Hepatic stellate cell (primary cell): ENCODE data around the gene CDKAL1.

Source experiments
- DNase-seq: peaks from one replicate; pipeline ENCODE4 v3.0.0; 2011; ENCODE audit warnings: low spot score

The CDKAL1 gene

DNA sequence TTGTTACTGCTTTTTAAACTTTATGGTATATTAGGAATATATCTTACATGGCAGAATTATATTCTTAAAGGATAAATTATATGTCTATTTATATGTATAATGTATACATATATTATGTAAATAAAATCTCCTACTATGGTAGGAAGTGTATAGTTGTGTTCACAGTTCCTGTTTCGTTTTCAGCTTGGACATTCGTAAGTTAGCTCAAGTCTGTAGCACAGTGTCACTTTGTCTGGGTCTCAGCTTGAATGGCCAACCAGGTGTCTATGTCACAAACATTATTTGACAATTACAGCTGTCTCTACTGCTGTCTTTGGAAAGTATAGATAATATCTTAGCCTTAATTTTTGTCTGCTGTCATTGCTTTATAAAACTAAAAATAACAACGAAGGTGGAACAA, 303.9 kb downstream of the CDKAL1 start:
- DNase-seq: no peak

DNA sequence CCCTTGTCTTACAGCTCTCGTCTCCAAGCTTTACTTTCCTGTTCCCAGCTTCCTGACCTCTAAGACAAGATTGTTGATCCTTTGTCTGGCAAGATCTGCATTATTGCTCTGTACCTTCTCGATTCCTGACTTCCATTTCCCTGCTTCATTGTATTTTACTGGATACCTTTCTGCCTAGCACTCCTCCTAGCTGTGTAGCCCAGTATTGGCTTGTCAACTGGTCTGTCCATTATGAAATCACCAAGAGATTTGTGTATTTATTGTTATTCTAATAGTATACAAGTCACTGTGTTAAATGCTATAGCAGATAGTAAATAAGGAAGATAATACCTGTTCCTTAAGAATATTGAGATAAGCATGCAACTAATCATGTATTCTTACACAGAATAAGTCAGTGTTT, 305.4 kb downstream of the CDKAL1 start:
- DNase-seq: no peak

DNA sequence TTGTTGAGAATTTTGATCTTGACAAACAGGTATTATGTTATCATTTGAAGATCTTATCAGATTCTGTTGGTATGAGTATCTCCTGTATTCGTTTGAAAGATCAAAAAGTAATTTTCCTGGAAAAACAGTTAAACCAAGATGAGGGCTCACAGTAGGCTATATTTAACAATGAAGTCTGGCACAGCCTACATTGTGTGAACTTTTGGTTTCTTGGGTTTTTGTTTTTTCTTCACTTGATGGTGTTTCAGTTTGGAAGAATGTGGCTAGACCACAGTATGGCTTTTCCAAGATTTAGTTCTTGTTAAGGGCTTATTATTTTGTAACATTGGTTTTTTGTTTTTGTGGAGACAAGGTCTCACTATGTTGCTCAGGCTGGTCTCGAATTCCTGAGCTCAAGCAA, 306.4 kb downstream of the CDKAL1 start:
- DNase-seq: peak; percentile 2

DNA sequence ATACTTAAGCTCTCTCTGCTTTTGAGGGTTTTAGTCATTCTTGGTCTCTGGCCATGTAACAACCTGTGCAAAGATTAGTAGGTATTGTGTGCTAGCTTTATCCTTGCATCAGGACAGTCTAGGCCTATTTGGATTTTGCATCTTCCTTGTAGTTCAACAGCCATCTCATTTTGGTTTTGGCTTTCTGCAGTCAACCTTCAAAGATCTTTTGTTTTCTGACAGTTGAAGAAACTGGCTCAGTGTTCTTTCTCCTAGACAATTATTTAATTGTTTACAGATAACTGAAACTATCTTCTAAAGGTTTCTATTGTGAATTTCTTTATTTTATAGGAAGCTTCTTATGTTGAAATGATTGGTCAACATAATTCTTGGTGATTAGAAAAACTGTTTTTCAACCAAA, 307.5 kb downstream of the CDKAL1 start:
- no peak for DNase-seq

DNA sequence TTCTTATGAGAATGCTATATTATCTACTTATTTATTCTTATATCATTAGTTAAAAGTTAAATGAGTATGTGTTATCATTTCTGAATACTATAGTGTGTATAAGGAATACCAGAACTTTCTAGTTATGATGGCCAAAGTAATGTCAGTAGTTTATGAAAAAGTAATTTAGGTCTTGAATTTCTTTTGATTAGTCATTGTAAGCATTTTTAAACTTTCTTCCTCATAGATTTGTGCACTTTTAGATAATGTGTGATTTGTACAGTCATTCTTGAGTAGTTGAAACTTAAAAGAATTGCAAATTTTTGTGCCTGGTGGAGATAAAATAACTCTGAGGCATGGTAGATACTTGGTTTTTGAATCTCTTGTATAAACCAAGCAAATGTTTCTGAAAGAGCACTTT, 311.3 kb downstream of the CDKAL1 start:
- DNase-seq: no peak

DNA sequence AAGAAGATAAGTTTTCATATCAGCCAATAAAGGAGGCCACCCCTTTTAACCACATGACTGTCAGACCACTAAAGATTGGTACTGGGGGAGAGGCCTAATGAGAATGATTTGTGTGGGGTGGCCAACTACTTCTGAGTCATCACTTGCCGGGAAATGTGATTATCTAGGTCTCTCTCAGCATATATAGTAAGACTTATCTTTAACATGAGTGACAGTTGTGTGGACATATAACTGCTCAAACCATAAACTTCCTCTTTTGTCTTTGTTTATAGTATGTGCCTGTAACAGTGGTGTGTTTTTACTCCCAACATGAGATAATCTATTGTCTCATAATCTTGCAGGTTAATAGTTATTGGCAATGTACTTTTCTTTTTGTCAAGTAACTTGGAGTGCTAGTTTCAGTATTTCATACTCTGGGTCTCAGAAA, 312.4 kb downstream of the CDKAL1 start:
- DNase-seq: no peak

DNA sequence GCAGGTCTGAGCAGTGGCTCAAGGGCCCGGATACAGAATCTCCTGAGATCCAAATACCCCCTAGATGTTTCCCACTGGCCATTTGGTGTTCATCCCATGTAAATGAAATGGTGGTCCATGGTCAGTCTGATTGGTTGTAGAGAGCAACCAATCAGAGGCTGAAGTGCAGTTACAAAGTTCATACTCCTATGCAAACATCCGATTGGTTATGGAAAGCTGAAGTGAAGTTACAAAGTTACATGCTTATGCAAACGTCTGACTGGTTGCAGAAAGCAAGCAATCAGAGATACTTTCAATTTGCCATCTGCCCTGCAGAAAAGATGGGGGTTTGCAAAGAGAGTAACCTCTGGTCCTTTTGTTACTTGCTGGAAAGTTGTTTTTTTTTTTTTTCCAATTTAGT, 313.6 kb downstream of the CDKAL1 start:
- no peak for DNase-seq

DNA sequence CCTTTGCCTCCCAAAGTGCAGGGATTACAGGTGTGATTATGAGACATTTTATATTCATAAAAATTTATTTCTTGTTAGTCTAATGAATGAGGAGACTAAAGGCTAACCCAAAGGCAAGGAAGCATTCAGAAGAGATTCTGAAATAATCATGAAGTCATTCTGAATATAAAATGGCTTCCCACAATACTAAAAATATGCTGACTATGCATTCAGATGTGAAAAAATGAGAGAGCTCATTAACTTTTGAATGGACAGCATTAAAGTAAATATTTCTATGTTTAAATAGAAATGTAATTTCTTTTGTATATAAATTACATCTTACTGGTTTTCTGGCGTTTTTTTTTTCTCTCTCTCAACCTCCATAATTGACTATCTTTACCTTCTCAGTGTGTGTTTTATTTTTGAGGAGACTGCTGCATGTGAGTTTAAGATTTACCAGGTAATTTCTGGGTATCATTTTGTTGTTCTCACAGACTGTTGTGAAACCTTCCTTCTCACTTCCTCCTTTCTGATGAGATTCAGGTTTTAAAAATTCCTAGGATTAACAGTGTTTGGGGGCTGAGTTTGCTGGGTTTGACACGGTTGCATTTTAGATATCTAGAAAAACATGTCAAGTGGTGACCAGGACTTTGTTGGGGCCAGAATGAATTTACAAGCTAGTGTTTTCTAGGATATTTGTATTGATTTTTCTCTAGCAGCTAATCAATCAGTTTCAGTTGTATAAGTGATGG, 316.6 kb downstream of the CDKAL1 start:
- no peak for DNase-seq

DNA sequence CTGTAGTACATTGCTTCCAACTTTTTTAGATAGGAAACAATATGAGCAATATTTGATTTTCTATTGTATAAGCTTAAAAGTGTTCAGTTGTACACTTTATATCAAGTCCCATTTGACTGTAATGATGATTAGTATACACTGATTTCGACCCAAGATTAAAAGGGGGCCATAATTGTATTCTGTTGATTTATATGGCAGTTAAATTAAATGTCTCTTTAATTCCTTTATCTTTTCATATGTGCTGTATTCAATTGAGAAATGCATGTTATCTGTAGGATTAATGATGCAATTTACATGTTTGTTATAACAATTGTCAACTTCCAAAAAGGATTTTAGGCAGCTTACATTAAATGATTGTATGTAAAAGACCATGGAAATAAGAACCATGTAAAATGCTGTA, 317.5 kb downstream of the CDKAL1 start:
- no peak for DNase-seq

DNA sequence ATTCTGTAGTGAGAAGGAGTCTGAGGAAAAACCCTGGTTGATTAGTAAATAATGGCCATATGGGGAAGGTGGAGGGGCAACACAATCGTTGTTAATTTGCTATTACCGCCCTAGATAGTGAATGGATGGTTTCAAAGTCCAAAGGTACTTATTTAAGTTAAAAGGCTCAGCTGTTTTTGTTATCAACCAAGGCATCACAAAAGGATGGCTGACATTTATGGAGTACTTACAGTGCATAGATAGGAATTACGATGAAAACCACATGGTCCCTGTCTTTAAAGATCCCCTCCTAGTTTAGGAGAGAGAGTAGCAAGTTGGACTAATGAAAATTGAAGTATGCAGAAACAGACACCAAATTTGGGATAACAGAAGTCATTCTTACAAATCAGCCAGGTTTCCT, 319.6 kb downstream of the CDKAL1 start:
- no peak for DNase-seq

DNA sequence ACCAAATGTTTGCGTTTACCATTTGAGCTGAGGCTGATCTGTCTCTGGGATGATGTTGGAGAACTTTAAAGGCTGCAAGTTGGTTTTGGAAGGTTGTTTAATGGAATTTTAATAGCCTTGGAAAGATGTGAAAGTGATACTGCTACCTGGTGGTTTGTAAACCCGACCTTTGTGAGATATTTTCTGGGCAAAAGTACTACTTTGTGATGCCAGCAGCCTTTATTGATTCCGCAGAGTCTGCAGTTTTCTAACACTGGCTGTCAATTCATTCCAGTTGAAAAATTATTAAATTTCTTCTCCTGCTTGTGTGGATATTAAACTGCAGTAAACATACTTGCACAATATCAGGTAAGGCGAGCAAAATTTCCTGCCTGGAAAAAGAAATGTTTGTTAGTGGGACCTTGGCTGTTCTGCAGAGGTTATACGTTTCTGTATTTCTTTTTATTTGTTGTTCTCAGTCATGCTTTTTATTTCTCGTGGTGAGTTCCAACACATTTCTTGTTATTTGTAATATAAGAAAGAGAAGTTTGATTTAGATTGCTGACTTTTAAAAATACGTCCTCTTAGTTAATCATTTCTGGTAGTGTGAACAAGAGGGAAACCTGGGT, 322.5 kb downstream of the CDKAL1 start:
- no peak for DNase-seq

DNA sequence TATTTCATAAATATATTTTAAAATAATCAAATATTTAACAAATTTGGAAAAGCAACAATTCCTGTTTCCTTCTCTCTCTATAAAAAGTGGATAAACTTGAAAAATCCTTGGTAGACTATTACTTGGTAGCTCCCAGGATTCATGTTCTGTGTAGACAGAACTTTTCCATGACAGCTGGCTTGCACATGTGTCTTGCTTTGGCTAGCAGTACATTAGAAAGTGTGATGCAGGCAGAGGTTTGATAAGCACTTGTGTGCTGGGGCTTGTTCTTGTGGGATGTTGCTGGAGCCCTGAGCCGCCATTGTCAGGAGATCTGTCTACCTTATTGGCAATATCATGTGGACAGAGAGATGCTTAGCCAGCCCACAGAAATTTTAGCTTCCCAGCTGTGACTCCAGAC, 327.2 kb downstream of the CDKAL1 start:
- DNase-seq: no peak

DNA sequence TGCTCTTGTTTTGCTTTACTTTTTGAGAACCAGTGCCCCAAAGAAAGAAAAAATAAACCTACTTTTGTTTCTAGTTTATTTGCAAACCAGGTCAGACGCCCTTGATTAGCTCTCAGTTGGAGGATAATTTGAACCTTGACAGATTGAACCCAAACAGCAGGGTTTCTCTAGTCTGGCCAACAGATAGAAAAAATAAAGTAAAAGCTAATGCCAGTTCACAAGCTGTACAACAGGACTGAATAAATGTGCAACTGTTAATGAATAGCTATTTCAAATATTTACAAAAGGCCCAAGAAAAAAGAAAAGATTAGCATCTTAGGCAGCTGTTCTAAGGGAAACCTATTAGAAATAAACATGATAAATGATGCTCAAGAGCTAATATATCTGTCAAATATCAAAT, 331.8 kb downstream of the CDKAL1 start:
- no peak for DNase-seq

DNA sequence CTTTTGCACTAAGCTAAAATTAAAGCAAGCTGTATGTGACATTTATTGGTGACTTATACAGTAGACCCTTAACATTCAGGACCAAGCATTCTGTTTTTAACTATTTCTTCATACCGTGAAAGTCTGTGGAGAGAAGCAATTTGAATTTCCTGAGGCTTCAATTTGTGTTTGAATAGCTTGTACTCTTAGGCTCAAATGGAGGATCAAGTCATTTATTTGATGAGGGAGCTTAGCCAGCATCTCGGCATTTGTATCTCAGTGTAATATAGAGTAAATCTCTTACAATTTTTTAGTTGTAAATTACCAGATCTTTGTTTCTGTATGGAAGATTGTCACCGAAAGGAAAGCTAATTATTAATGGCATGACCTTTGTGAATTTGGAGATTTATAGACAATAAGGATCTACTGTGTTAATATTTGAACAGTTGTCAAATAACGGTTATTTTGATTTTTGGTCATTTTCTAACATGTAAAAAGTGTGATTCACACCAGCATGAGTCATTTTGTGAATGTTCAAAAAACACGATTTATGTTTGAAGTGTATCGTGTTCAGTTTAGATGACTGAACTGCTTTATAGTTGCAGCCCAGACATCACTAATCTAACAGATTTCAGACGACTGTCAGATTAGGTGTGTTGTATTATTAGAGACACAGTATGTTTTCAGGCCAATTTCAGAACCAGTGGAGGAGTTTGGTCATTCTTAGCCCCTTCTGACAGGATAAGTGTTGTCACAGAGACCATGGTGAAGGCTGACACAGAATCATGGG, 332.9 kb downstream of the CDKAL1 start:
- DNase-seq: no peak

DNA sequence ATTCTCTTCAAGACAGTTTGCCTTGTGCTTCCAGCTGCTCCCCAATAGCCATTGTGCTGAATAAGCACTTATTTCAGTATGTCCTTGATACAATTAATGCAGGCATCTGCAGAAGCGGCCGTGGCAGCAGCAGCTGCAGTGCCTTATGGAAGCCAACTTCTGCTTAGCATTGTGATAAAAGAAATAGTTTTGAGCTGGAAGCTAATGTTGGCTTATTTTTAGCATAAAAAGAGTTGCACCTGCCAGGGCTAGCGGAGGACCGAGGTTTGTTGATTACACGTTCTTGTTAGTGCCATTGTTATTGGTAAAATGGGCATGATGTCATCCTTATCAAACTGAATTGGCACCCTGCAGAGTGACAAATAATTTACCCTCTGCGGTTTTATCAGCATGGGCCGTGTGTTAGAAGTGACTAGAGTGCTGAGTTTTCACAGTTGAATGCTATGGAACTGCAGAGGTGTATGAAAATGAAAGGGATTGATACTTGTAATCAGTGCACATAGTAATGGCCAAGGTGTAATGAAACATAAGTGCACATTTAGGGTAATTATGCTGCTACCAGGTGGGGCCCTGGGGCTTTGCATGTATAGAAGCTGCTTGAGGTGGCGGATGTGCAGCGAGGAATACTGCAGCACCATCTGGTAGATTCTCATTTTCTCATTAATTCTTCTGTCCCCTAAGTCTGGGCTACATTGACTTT, 334.3 kb downstream of the CDKAL1 start:
- no peak for DNase-seq

DNA sequence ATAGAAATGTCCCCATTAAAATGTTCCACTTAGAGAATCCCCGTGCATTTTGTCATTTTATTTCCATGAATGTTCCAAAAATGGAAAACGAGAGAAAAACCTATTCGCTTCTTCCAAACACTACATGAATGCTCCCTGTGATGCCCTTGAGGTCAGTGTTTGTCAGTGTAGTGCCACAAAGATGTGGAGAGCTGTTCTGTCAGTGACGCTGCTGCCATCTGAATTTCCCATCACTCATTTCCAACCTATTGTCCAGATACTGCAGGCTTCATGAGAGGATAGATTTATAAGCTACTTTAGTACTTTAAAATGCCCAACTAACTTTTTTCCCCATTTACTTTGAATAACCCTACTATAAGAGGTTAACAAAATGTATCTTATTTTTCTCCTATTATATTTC, 335.8 kb downstream of the CDKAL1 start:
- DNase-seq: no peak

DNA sequence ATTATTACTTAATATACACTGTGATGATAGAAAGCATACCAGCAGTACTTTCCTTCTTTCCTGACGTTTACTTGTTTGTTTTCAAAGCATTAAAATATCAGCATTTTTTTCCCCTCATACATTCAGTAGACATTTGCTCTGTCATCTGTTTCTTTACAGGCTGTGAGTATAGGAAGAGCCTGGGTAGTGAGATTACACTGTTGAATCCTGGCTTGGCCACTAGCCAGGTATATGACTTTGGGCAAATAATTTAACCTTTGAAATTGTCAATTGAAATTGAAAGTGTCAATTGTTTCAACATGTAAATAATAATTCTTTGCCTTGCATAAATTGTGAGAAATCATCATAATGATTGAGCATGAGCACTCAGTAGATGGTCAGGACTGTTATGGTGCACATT, 336.2 kb downstream of the CDKAL1 start:
- no peak for DNase-seq

DNA sequence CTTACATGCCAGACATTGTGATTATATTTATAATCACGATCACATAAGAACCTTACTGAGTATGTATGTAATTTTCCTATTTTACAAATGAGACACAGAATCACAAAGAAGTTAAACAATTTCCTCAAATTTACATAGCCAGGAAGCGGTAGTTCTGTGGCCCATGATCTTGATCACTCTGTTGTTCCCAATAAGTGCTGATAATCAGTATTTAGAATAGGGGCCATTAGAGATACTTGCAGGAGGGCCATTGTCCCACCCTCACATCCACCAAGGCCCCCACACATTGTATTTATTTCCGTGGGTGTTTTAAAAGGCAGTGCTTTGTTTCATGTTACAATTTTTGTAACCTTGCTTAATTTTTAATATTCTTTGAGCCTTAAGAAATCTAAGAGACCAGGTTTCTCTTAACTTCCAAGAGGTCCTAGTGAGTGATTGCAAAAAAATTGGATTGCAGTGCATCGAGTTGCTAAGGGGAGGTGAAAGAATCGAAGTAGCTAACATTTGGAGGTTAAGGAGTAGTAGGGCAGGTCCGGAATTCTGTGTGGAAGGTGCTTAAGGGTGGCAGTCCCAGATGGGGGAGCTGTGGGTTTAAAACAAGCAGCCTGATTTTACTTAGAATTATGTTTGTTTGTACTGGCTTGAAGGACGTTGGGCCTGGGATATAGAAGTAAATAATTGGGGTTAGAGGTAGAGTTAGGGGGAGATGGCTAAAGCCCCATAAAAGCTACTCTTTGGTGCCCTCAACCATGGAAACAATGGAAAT, 339.4 kb downstream of the CDKAL1 start:
- DNase-seq: no peak

DNA sequence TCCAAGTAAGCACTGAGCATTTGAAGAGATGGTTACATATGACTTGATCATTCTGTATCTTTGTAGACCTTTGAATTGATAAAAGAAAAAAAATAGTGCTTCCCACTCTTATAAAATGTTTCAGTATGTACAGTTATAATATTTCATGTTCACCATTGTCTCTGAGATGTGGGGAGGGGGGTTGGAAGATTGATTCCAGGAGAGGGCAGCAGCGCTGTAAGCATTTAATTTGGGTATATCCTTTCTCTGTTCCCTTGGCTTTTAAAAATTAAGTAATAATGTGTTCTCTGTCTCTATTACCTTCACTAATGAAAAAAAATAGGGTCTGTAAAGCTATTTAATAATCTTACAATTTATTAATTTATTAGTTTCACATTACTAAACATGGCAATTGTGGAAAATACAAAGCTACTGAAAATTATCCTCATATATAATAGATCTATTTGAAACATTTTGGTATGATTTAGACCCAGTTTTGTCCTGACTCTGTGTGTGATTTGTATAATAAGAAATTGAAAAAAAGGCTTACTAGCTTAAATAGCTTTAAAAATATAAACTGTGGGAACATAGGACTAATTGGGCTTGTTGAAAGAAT, 341.2 kb downstream of the CDKAL1 start:
- DNase-seq: no peak

DNA sequence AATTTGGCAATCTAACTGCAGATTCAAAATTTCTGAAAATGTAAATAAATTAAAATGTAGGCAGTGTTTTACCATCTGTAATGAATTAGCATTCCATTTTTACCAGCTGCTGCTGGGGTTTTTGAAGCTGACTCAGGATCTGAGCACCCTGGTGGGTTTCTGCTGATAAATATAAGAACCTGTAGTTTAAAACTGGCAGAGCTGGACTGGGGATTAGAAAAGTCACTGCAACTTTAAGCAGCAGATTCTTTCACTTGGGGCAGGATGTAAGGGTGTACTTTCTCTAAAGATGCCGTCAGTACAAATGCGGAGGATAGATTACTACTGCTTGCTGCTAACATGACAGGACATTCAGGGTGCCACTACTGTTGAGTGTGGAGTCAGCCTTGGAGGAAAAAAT, 341.8 kb downstream of the CDKAL1 start:
- peak; percentile 36 for DNase-seq

DNA sequence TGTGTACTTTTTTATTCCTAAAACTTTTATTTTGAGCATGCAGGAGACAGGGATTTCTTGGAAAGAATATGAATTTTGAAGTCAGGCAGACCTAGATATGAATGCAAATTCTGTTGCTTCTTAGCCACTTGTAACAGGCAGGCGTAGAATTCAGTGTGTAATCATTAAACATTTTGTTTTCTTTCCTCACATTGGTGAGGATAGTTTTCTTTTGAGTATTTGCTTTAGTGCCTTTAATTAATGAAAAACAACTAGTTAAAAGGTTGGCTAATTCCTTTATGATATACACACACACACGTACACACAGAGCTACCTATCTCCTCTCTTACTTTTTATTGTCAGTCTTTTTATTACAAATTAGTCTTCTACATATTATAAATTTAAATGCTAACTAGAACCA, 342.3 kb downstream of the CDKAL1 start:
- DNase-seq: no peak
